GM10248 (cell line): ENCODE results near the gene GOLGA8M.
"Not testable (repeated sequence)": the region's sequence is repeated elsewhere in the genome, so short reads cannot be mapped to it uniquely, and the experiment has no call there.

Source experiments
- CTCF ChIA-PET: fragments of 300-600 bp; sonication (Branson Sonifier 250); formaldehyde crosslinking; extraction: SDS; loops from one replicate; lab custom pipeline; 2021; ENCODE audit warnings: antibody characterized with exemption; lab: Yijun Ruan, JAX
- POLR2A ChIA-PET: fragments of 350-650 bp; sonication (Branson Sonifier 250); formaldehyde crosslinking; extraction: SDS; loops from one replicate; lab custom pipeline; 2020; ENCODE audit warnings: antibody characterized with exemption; lab: Yijun Ruan, JAX
- DNase-seq: peaks from one replicate; pipeline ENCODE4 v3.0.0; 2012; ENCODE audit errors: extremely low spot score

GOLGA8M gene

GRCh38 chr15:28702427-28702826, 9.8 kb downstream of the GOLGA8M start:
- POLR2A ChIA-PET, DNase-seq, CTCF ChIA-PET: not testable (repeated sequence)

GRCh38 chr15:28694006-28694751, 18.0 kb downstream of the GOLGA8M start:
- POLR2A ChIA-PET, DNase-seq, CTCF ChIA-PET: not testable (repeated sequence)

GRCh38 chr15:28693021-28693420, 19.2 kb downstream of the GOLGA8M start:
- POLR2A ChIA-PET, CTCF ChIA-PET, DNase-seq: not testable (repeated sequence)

- DNase-seq, CTCF ChIA-PET, POLR2A ChIA-PET: not testable (repeated sequence)
Observed at GRCh38 chr15:28673533-28673932, 38.7 kb downstream of the GOLGA8M start.

GRCh38 chr15:28672122-28672521, 40.1 kb downstream of the GOLGA8M start:
- POLR2A ChIA-PET, DNase-seq, CTCF ChIA-PET: not testable (repeated sequence)

GRCh38 chr15:28666402-28666801, 45.8 kb downstream of the GOLGA8M start:
- DNase-seq, CTCF ChIA-PET, POLR2A ChIA-PET: not testable (repeated sequence)

- DNase-seq, POLR2A ChIA-PET, CTCF ChIA-PET: not testable (repeated sequence)
Observed at GRCh38 chr15:28664575-28664974, 47.6 kb downstream of the GOLGA8M start.

- DNase-seq, CTCF ChIA-PET, POLR2A ChIA-PET: not testable (repeated sequence)
Observed at GRCh38 chr15:28663717-28664116, 48.5 kb downstream of the GOLGA8M start.

- POLR2A ChIA-PET, CTCF ChIA-PET, DNase-seq: not testable (repeated sequence)
Observed at GRCh38 chr15:28660750-28661149, 51.5 kb downstream of the GOLGA8M start.

GRCh38 chr15:28656018-28656360, 56.2 kb downstream of the GOLGA8M start:
- CTCF ChIA-PET, DNase-seq, POLR2A ChIA-PET: not testable (repeated sequence)

- POLR2A ChIA-PET, CTCF ChIA-PET, DNase-seq: not testable (repeated sequence)
Observed at GRCh38 chr15:28655329-28656017, 56.7 kb downstream of the GOLGA8M start.

- POLR2A ChIA-PET, CTCF ChIA-PET, DNase-seq: not testable (repeated sequence)
Observed at GRCh38 chr15:28654194-28654593, 58.0 kb downstream of the GOLGA8M start.

GRCh38 chr15:28652538-28652937, 59.7 kb downstream of the GOLGA8M start:
- POLR2A ChIA-PET, CTCF ChIA-PET, DNase-seq: not testable (repeated sequence)
